H1 (cell line): ENCODE results near the gene ACACA. TPM values are rescaled to one million over a fixed set of nuclear protein-coding genes. Genes with fewer than 3 reads are reported as not detected.
"Not testable (repeated sequence)": the region's sequence is repeated elsewhere in the genome, so short reads cannot be mapped to it uniquely, and the experiment has no call there.

Source experiments
- CTCF ChIA-PET: fragments of 300-600 bp; sonication (Branson Sonifier 250); formaldehyde crosslinking; loops from one replicate; lab custom pipeline; 2021; ENCODE audit not compliant: partially characterized antibody; lab: Charles Lee
- POLR2A ChIA-PET: fragments of 300-600 bp; sonication (Branson Sonifier 250); formaldehyde crosslinking; loops from one replicate; lab custom pipeline; 2021; ENCODE audit warnings: inconsistent platforms; ENCODE audit not compliant: partially characterized antibody; lab: Charles Lee
- DNase-seq, 2 experiments: peaks; one replicate each; pipeline versions ENCODE4 v3.0.0 to v3.0.0-alpha.2; 2010 to 2022; ENCODE audit warnings: low spot score in 2 of 2, low read depth in 1 of 2, mixed read lengths in 1 of 2
- FAIRE-seq: peaks from 2 replicates; lab custom pipeline; 2011; peaks lifted over from hg19 to GRCh38; lab: Jason Lieb, UNC
- H2AFZ ChIP-seq: 2 replicates; pipeline ENCODE4 v1.8.1; 2012; ENCODE audit warnings: low read length, inconsistent platforms
- H2AK5ac ChIP-seq: 2 replicates; pipeline ENCODE4 v1.6.1; 2013; ENCODE audit warnings: low read depth, low read length
- H2BK120ac ChIP-seq: replicated peaks from 2 replicates; pipeline ENCODE3; 2013; ENCODE audit warnings: low read depth, low read length, inconsistent platforms
- H2BK12ac ChIP-seq: 2 replicates; pipeline ENCODE4 v1.6.1; 2013; ENCODE audit warnings: low read depth, low read length
- H2BK15ac ChIP-seq: 2 replicates; pipeline ENCODE4 v1.6.1; 2013; ENCODE audit warnings: low read length
- H2BK20ac ChIP-seq: 2 replicates; pipeline ENCODE4 v1.6.1; 2013; ENCODE audit warnings: low read length
- H2BK5ac ChIP-seq: 2 replicates; pipeline ENCODE4 v1.6.1; 2013; ENCODE audit warnings: low read depth, low read length
- H3K14ac ChIP-seq: 2 replicates; pipeline ENCODE4 v1.6.1; 2013; ENCODE audit warnings: inconsistent platforms; ENCODE audit not compliant: insufficient read length
- H3K18ac ChIP-seq: 2 replicates; pipeline ENCODE4 v1.6.1; 2013; ENCODE audit warnings: low read length; ENCODE audit errors: extremely low read depth
- H3K23ac ChIP-seq: 2 replicates; pipeline ENCODE4 v1.6.1; 2013; ENCODE audit warnings: inconsistent platforms; ENCODE audit not compliant: insufficient read length
- H3K23me2 ChIP-seq: 2 replicates; pipeline ENCODE4 v1.6.1; 2013; ENCODE audit warnings: low read depth, low read length
- H3K27ac ChIP-seq: 2 replicates; pipeline ENCODE4 v1.6.1; 2011; ENCODE audit warnings: low read depth, low read length, inconsistent platforms
- H3K27me3 ChIP-seq, 4 experiments: replicated peaks in 1 of 4; 1 replicate in 1 of 4; 2 replicates in 3 of 4; pipeline versions ENCODE4 v1.6.1 to v1.8.1; 2011 to 2013; ENCODE audit warnings: low read length in 3 of 4, mild to moderate bottlenecking in 3 of 4, inconsistent platforms in 2 of 4, mixed read lengths in 2 of 4, moderate library complexity in 1 of 4; ENCODE audit not compliant: control insufficient read depth in 3 of 4, insufficient read depth in 3 of 4; ENCODE audit errors: extremely low read depth in 1 of 4
- H3K36me3 ChIP-seq, 4 experiments: 2 replicates each; pipeline versions ENCODE4 v1.6.1 to v1.8.1; 2011 to 2013; ENCODE audit warnings: mild to moderate bottlenecking in 4 of 4, low read length in 3 of 4, moderate library complexity in 2 of 4, control low read depth in 1 of 4, inconsistent platforms in 1 of 4; ENCODE audit not compliant: insufficient read depth in 4 of 4, control insufficient read depth in 2 of 4
- H3K4ac ChIP-seq: replicated peaks from 2 replicates; pipeline ENCODE3; 2013; ENCODE audit warnings: low read length, low read depth, mixed read lengths, inconsistent platforms; ENCODE audit not compliant: insufficient read length
- H3K4me1 ChIP-seq, 4 experiments: replicated peaks in 1 of 4; 1 replicate in 1 of 4; 2 replicates in 3 of 4; pipeline versions ENCODE4 v1.6.1 to v1.8.1; 2011 to 2013; ENCODE audit warnings: low read length in 3 of 4, inconsistent platforms in 2 of 4, mixed read lengths in 1 of 4; ENCODE audit not compliant: insufficient read depth in 4 of 4, control insufficient read depth in 3 of 4
- H3K4me2 ChIP-seq, 2 experiments: 2 replicates each; pipeline versions ENCODE4 v1.6.1 to v1.8.1; 2011 to 2013; ENCODE audit warnings: low read depth in 2 of 2, low read length in 2 of 2, control low read depth in 1 of 2, inconsistent platforms in 1 of 2, mild to moderate bottlenecking in 1 of 2; ENCODE audit not compliant: insufficient read depth in 1 of 2
- H3K4me3 ChIP-seq, 4 experiments: fragments of 200-600, 300-600 bp in 1 of 4; sonication (generic), shearing (Covaris generic), sonication (Bioruptor Twin) in 1 of 4; 2 replicates each; pipeline versions ENCODE4 v1.5.1 to v1.8.1; 2011 to 2016; ENCODE audit warnings: low read length in 4 of 4, low read depth in 3 of 4, control low read depth in 2 of 4, inconsistent platforms in 2 of 4, mild to moderate bottlenecking in 2 of 4, mixed read lengths in 1 of 4, moderate library complexity in 1 of 4; ENCODE audit not compliant: insufficient read depth in 2 of 4; ENCODE audit errors: extremely low read depth in 1 of 4
- H3K56ac ChIP-seq: replicated peaks from 2 replicates; pipeline ENCODE3; 2013; ENCODE audit warnings: low read depth, mild to moderate bottlenecking, mixed read lengths, low read length, inconsistent platforms; ENCODE audit not compliant: insufficient read length
- H3K79me1 ChIP-seq: 2 replicates; pipeline ENCODE4 v1.6.1; 2013; ENCODE audit warnings: low read depth, low read length, control low read depth
- H3K79me2 ChIP-seq, 2 experiments: 2 replicates each; pipeline versions ENCODE4 v1.6.1 to v1.8.1; 2012 to 2013; ENCODE audit warnings: low read length in 2 of 2, mild to moderate bottlenecking in 2 of 2, inconsistent platforms in 1 of 2; ENCODE audit not compliant: insufficient read depth in 2 of 2, control insufficient read depth in 1 of 2
- H3K9ac ChIP-seq, 4 experiments: replicated peaks in 1 of 4; 1 replicate in 1 of 4; 2 replicates in 3 of 4; pipeline versions ENCODE4 v1.6.1 to v1.8.1; 2011 to 2013; ENCODE audit warnings: low read depth in 3 of 4, low read length in 3 of 4, control low read depth in 2 of 4, mild to moderate bottlenecking in 2 of 4, moderate library complexity in 2 of 4, inconsistent platforms in 1 of 4; ENCODE audit errors: extremely low read depth in 1 of 4
- H3K9me3 ChIP-seq, 2 experiments: 2 replicates each; pipeline versions ENCODE4 v1.6.1 to v1.8.1; 2012 to 2013; ENCODE audit warnings: mild to moderate bottlenecking in 2 of 2, moderate library complexity in 2 of 2, control low read depth in 1 of 2, inconsistent platforms in 1 of 2, low read depth in 1 of 2, low read length in 1 of 2, mixed read lengths in 1 of 2; ENCODE audit not compliant: insufficient read depth in 2 of 2
- H4K20me1 ChIP-seq, 2 experiments: replicated peaks in 1 of 2; 2 replicates each; pipeline versions ENCODE3 to v1.8.1; 2011 to 2013; ENCODE audit warnings: inconsistent platforms in 2 of 2, low read length in 2 of 2, mild to moderate bottlenecking in 1 of 2; ENCODE audit not compliant: insufficient read depth in 2 of 2, control insufficient read depth in 1 of 2
- H4K5ac ChIP-seq: 2 replicates; pipeline ENCODE4 v1.6.1; 2013; ENCODE audit warnings: low read length, low read depth, mixed read lengths, inconsistent platforms; ENCODE audit not compliant: insufficient read length
- H4K8ac ChIP-seq: 2 replicates; pipeline ENCODE4 v1.8.0; 2013; ENCODE audit warnings: mild to moderate bottlenecking, moderate library complexity, low read length, inconsistent platforms; ENCODE audit not compliant: insufficient read depth; ENCODE audit errors: extremely low read depth
- H4K91ac ChIP-seq: replicated peaks from 2 replicates; pipeline ENCODE3; 2013; ENCODE audit warnings: low read length, mixed read lengths, inconsistent platforms; ENCODE audit not compliant: insufficient read length
- WGBS, 2 experiments: shearing (Covaris generic) in 1 of 2; methylation state at CpG; one replicate each; pipeline versions ENCODE4 v1.1.6 to v1.1.7; 2013 to 2015; ENCODE audit warnings: low lambda C conversion rate in 2 of 2, mixed read lengths in 2 of 2, inconsistent platforms in 1 of 2, low coverage in 1 of 2, missing lambda C conversion rate in 1 of 2; ENCODE audit not compliant: insufficient replicate concordance in 2 of 2, insufficient coverage in 1 of 2, insufficient read length in 1 of 2; ENCODE audit errors: extremely low coverage in 1 of 2, missing lambda C conversion rate in 1 of 2; 5-methylcytosine and 5-hydroxymethylcytosine counted together
- polyA plus RNA-seq, 7 experiments: library from polyadenylated mRNA; depleted of rRNA in 3 of 7; stranded (reverse) in 5 of 7; unstranded in 2 of 7; fragments of >200 nt in 5 of 7; fragments of 200-250 nt in 2 of 7; gene quantifications; 1 replicate in 5 of 7; 2 replicates in 1 of 7; 4 replicates in 1 of 7; pipeline versions ENCODE4 v1.2.1 to v1.2.3, GENCODE V29; 2011 to 2013; ENCODE audit warnings: missing spikeins in 2 of 7, mixed read lengths in 2 of 7
- total RNA-seq: library from RNA; stranded (reverse); fragmentation: NEBNext Ultra II Directional; extraction: Animal tissue kit (Norgen Biotek cat#: 25700); gene quantifications from 2 replicates; pipeline ENCODE4 v1.2.1, GENCODE V29; 2021

ACACA gene
- total and polyA plus RNA-seq, 2 of the 8 experiments (the other 6 are each of a cell fraction or from before 2014, with no cell fraction given) = 74.0 to 160 TPM

DNA sequence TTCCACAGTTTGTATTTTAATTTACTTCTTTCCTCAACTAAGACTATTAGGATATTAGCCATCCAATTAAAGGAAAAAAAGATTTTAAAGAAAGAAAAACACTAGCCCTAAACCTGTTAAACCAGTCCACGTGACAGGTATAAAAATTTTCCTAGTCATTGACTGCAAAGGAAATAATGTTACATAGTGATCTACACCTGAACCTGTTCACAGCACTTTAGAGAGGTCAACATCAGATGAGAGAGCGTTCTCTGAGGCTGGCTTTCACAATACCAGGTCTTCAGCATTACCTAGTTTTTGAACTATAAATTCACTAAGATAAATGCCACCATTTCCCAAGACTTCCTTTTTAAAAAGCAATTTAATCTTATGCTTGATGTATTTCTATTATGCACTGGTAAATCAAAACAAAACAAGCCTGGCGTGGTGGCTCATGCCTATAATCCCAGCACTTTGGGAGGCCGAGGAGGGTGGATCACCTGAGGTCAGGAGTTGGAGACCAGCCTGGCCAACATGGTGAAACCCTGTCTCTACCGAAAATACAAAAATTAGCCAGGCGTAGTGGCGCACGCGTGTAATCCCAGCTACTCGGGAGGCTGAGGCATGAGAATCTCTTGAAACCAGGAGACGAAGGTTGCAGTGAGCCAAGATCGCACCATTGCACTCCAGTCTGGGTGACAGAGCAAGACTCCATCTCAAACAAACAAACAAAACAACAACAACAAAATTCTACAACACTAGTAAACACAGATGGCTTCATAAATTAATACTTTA lies 49.7 kb downstream of the ACACA start:
- H2AFZ ChIP-seq, H3K18ac ChIP-seq, H4K20me1 ChIP-seq, H2BK12ac ChIP-seq, H3K4ac ChIP-seq, H3K27ac ChIP-seq, H4K5ac ChIP-seq, H3K23ac ChIP-seq, CTCF ChIA-PET, H3K9me3 ChIP-seq, H3K14ac ChIP-seq, H4K8ac ChIP-seq, H2BK20ac ChIP-seq, H2BK120ac ChIP-seq, POLR2A ChIA-PET, DNase-seq, H4K91ac ChIP-seq, H2AK5ac ChIP-seq, FAIRE-seq, H3K27me3 ChIP-seq, H2BK15ac ChIP-seq, H2BK5ac ChIP-seq, H3K56ac ChIP-seq, H3K79me1 ChIP-seq: not testable (repeated sequence)
- peaks cover 10% of the 10 kb centered on the region for H3K23me2 ChIP-seq
- H3K9ac ChIP-seq = peak overlapping the region in 1 of 4 experiments; percentile 50; a peak in 2 of 7 replicates
- peaks cover 0 to 11% (median 0%) of the 10 kb centered on the region in 4 experiments; a peak in 1 of 8 replicates for H3K36me3 ChIP-seq
- H3K79me2 ChIP-seq = peaks cover 29 to 64% of the 10 kb centered on the region in 2 experiments
- H3K4me2 ChIP-seq = peak overlapping the region; percentile 75 to 84
- peak overlapping the region in 2 of 4 experiments; percentile 83 to 91; a peak in 6 of 8 replicates for H3K4me3 ChIP-seq
- 94% methylated on average over 12 of the region's 12 CpGs; no CpG with 5 or more reads in 1 of the 2 experiments for whole genome bisulfite sequencing, 2 experiments
- H3K4me1 ChIP-seq = peaks cover 0 to 12% (median 7%) of the 10 kb centered on the region in 4 experiments; a peak in 6 of 7 replicates
